Gastrocnemius medialis (tissue), 4 donors: Measurements from ENCODE around the gene ELMO1.

Source experiments
- CTCF ChIP-seq, 5 experiments: fragments of 450-650 bp in 3 of 5; fragments of 200-600 bp in 2 of 5; sonication (generic) in 2 of 5; IDR thresholded peaks in 4 of 5; conservative IDR thresholded peaks in 1 of 5; 1 replicate in 4 of 5; 2 replicates in 1 of 5; pipeline ENCODE4 v1.5.1; 2016 to 2019; ENCODE audit warnings: antibody characterized with exemption in 5 of 5, mild to moderate bottlenecking in 3 of 5, moderate library complexity in 3 of 5
- POLR2A ChIP-seq, 2 donors: fragments of 450-650 bp; IDR thresholded peaks; one replicate each; pipeline ENCODE4 v1.6.1; 2017; ENCODE audit warnings: antibody characterized with exemption in 2 of 2, mild to moderate bottlenecking in 2 of 2, moderate library complexity in 2 of 2

- TF ChIP-seq CTCF (IDR thresholded peaks at IDR 0.05 in 4 of 5, conservative IDR thresholded peaks at IDR 0.05 in 1 of 5) (no peak), POLR2A (IDR thresholded peaks at IDR 0.05) (no peak)
Observed at GRCh38 chr7:37007268-37007667, 441.4 kb downstream of the ELMO1 start.
